Activated CD8-positive, alpha-beta memory T cell treated with anti-CD3 and anti-CD28 coated beads, Interleukin-2, amount 10 ng/mL, durations not matched to agents 7 days and 5 days (primary cell): Measurements from ENCODE around the gene TRIM43. TPM values are rescaled to one million over a fixed set of nuclear protein-coding genes. Genes with fewer than 3 reads are reported as not detected.
"Not testable (repeated sequence)": the region's sequence is repeated elsewhere in the genome, so short reads cannot be mapped to it uniquely, and the experiment has no call there.

Experiments
- ATAC-seq: fragments of 150-1000 bp; cut with Tn5 transposase; one replicate; pipeline ENCODE4 v1.10.0; 2021; ENCODE audit warnings: moderate library complexity
- CTCF ChIA-PET: fragments of 350-600 bp; sonication (Branson Sonifier 250); formaldehyde crosslinking; loops from one replicate; lab custom pipeline; 2021; ENCODE audit warnings: antibody characterized with exemption; lab: Charles Lee
- DNase-seq: peaks from one replicate; pipeline ENCODE4 v3.0.0-alpha.2; 2020
- H3K27ac Mint-ChIP-seq: one replicate; pipeline ENCODE4 v1.8.0; 2021; ENCODE audit warnings: mild to moderate bottlenecking, mixed read lengths
- H3K27me3 Mint-ChIP-seq: one replicate; pipeline ENCODE4 v1.8.0; 2021; ENCODE audit warnings: mixed read lengths
- H3K36me3 Mint-ChIP-seq: one replicate; pipeline ENCODE4 v1.8.0; 2021; ENCODE audit warnings: mild to moderate bottlenecking, mixed read lengths
- H3K4me1 Mint-ChIP-seq: one replicate; pipeline ENCODE4 v1.8.0; 2021; ENCODE audit warnings: mixed read lengths
- H3K4me3 Mint-ChIP-seq: one replicate; pipeline ENCODE4 v1.8.0; 2021; ENCODE audit warnings: mild to moderate bottlenecking, moderate library complexity, mixed read lengths
- H3K9me3 Mint-ChIP-seq: one replicate; pipeline ENCODE4 v1.8.0; 2022; ENCODE audit warnings: low read depth, mixed read lengths
- total RNA-seq, 2 experiments: library from RNA; stranded (reverse); gene quantifications; one replicate each; pipeline ENCODE4 v1.2.3, GENCODE V29; 2021

The TRIM43 gene
- total RNA-seq, 2 experiments from 2014 or later = 0.23 TPM; not detected in 1

DNA sequence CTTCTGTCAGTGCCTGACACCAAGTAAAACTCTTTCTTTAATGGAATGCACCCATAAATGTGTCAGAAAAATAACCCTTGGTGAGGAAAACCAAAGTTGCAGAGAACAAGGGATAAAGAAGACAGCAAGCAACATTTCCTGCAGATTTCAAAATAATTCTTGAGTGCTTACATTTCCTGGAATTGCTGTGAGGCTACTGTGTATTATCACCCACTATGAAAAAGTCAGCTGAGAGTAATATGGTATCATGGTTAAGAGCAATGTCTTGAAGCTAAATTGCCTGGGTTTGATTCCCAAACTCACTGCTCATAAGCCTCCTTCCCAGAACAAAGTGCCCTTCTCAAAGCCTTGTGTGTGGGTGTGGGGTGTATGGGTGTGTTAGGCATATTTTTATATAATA is 10.3 kb downstream of the TRIM43 start:
- DNase-seq, H3K27ac Mint-ChIP-seq, ATAC-seq, H3K36me3 Mint-ChIP-seq, CTCF ChIA-PET, H3K4me1 Mint-ChIP-seq, H3K9me3 Mint-ChIP-seq, H3K27me3 Mint-ChIP-seq, H3K4me3 Mint-ChIP-seq: not testable (repeated sequence)

DNA sequence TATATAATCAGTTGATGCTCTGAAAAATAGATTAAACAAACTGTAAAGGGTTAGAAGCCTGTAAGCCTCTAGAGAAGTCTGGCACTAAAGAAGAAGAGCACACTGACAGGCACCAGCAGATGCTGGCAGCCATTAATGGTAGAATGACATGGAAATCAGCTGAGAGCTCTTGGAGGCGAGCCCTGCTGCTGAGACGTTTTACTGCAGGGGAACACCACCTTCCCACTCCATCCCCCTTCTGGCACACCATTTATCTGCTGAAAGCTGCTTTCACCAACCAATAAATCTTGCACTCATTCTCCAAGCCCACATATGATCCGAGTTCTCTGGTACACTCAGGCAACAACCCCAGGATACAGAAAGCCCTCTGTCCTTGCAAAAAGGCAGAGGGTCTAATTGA is 16.6 kb downstream of the TRIM43 start:
- H3K9me3 Mint-ChIP-seq, DNase-seq, H3K4me1 Mint-ChIP-seq, CTCF ChIA-PET, ATAC-seq, H3K27ac Mint-ChIP-seq, H3K36me3 Mint-ChIP-seq, H3K27me3 Mint-ChIP-seq, H3K4me3 Mint-ChIP-seq: not testable (repeated sequence)

DNA sequence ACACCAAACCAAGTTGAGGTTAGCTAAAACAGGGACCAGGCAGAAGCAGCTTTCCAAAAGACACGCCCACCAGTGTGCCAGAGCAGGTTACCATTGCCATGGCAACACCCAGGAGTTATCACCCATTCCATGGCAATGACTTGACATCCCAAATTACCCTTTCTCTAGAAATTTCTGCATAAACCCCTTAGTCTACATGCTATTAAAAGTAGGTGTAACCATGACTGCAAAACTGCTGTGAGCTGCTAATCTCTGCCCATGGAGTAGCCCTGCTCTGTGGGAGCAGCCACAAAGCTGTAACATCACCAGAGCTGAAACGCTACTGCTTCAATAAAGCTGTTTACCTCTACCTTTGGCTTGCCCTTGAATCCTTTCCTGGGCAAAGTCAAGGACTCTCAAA is 18.0 kb downstream of the TRIM43 start:
- not testable (repeated sequence) for ATAC-seq, H3K27ac Mint-ChIP-seq

DNA sequence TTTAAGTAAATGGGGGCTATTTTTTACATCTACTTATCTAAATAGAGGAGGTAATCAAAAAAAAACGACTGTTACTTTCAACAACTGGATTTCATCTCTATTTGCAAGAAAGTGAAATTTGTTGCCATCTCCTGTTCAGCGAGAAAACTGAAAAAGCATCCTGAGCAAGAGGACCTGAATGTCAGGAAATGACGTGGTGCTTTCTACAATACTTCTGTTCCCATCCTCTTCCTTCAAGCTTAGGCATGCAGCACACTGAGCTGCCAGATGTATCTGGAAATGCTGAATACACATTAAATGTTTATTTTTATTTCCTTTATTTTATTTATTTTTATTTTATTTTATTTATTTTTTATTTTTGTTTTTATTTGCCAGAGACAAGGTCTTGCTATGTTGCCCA is 21.2 kb downstream of the TRIM43 start:
- not testable (repeated sequence) for H3K27me3 Mint-ChIP-seq

More for the DNA sequence above, 18.0 kb downstream of the TRIM43 start:
- CTCF ChIA-PET, H3K9me3 Mint-ChIP-seq, H3K4me3 Mint-ChIP-seq, DNase-seq, H3K4me1 Mint-ChIP-seq, H3K27me3 Mint-ChIP-seq, H3K36me3 Mint-ChIP-seq: not testable (repeated sequence)

DNA sequence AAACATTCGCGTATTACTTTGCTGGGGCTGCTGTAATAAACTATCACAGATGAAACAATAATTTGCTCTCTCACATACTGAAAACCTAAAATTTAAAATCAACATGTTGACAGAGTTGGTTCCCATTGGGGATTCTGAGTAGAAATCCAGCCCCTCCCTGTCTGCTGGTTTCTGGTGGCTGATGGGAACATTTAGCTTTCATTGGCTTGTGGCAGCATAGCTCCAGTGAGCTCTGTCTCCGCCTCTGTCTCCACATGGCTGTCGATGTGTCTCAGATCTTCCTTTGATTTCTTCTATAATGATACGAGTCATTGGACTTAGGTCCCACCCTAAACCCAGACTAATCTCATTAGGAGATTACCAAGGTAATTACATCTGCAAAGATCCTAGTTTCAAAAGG is 30.9 kb downstream of the TRIM43 start:
- H3K9me3 Mint-ChIP-seq, H3K27me3 Mint-ChIP-seq, H3K27ac Mint-ChIP-seq, DNase-seq, H3K36me3 Mint-ChIP-seq, H3K4me3 Mint-ChIP-seq, ATAC-seq, CTCF ChIA-PET, H3K4me1 Mint-ChIP-seq: not testable (repeated sequence)

More for the DNA sequence above, 21.2 kb downstream of the TRIM43 start:
- H3K4me3 Mint-ChIP-seq, H3K27ac Mint-ChIP-seq, H3K4me1 Mint-ChIP-seq, H3K9me3 Mint-ChIP-seq, CTCF ChIA-PET, H3K36me3 Mint-ChIP-seq, DNase-seq, ATAC-seq: not testable (repeated sequence)

DNA sequence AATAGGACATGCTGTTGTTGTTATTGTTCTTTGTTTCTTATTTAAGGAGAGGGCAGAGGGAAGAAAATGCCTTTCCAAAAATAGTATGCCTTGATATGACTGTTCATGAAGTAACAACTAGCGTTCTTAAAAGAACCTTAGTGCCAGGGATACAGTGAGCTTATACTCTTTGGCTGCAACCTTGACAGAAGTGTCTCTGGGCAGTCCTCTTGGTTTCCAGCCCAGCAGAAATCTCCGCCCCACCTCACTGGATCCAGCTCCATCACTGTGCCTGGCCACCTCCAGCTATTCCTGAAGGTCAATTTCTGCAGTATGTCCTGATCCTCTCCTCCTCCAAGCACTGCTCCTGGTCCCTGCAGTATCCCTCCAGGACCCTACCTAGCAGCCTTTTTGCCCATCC is 39.2 kb downstream of the TRIM43 start:
- H3K4me3 Mint-ChIP-seq, H3K9me3 Mint-ChIP-seq, H3K27ac Mint-ChIP-seq, H3K27me3 Mint-ChIP-seq, H3K36me3 Mint-ChIP-seq, ATAC-seq, H3K4me1 Mint-ChIP-seq, CTCF ChIA-PET, DNase-seq: not testable (repeated sequence)

DNA sequence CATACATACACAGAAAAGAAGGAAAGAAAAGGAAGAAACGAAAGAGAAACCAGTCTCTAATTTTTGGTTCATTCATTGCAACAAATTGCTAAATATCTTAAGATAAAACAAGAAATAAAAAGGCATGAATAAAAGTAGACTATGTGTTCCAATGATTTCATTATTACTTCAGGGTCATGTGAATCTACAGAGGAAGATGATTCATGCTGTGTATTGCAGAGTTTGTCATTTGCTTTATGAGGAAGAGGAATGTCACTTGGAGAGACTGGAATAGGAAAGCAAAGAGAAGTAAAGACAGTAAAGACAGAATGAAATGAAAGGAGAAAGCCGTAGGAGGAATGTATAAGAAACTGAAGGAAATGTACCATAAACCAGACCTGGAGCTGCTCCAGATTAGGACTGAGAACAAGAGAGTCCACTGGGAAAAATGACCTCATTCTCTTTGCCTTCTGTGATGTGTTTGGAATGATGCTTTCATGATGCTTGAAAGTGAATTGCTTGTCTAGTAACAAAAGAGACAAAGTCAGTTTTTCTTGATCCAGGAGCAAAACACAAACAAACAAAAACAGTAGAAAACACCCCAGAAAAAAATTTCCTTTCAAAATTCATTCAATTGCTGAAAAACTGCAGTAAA is 41.9 kb downstream of the TRIM43 start:
- DNase-seq, H3K27ac Mint-ChIP-seq, H3K4me1 Mint-ChIP-seq, H3K4me3 Mint-ChIP-seq, H3K9me3 Mint-ChIP-seq, H3K36me3 Mint-ChIP-seq, CTCF ChIA-PET, ATAC-seq, H3K27me3 Mint-ChIP-seq: not testable (repeated sequence)

DNA sequence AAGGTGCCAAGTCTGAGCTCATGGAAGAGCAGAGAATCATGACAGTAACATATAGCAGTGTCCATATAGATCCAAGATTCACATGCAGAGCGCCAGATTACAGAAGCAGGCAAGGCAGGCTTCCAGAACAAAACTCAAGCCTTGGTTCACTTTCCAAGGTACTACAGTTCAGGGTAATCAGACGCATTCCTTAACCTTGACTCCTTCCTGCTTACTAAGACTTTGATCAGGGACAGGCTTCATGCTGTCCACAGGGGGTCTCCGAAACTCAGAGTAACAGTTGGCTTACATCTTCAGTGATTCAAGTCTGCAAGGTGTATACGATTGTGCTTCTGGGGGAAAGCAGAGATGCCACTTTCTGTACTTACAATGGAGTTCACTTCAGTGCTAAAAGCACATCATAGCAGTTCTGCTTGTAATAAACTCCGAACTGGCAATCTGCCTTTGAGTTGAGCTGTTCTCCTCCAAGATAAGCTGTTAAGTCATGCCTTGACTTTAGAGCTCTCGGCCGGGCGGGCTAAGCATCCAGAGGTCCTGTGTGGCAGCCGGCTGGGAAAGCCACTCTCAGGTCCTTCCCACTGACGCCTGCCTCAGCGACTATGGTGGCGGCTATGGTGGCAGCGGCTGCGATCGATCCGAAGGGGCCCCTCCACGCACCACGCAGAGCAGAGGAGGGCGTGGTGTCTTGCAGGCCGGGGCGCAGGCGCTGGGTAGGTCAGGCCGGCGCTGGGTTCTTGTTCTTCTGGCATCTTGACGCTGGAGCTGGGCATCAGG is 48.9 kb downstream of the TRIM43 start:
- H3K4me3 Mint-ChIP-seq, H3K27me3 Mint-ChIP-seq, H3K36me3 Mint-ChIP-seq, H3K27ac Mint-ChIP-seq, DNase-seq, H3K4me1 Mint-ChIP-seq, ATAC-seq, CTCF ChIA-PET, H3K9me3 Mint-ChIP-seq: not testable (repeated sequence)

DNA sequence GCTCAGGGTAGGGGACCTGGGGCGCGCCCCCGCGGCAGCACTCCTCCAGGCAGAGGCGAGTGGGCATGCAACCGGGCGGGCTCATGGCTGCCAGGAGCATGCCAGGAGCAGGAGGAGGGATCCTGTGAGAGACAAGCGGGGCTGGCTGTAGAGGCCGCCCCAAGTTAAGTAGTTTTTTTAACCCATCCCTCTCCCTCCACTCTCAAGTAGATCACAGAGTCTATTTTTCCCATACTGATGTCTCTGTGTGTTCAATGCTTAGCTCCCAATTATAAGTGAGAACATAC is 49.4 kb downstream of the TRIM43 start:
- H3K27me3 Mint-ChIP-seq, DNase-seq, H3K4me3 Mint-ChIP-seq, H3K27ac Mint-ChIP-seq, ATAC-seq, H3K36me3 Mint-ChIP-seq, H3K9me3 Mint-ChIP-seq, H3K4me1 Mint-ChIP-seq, CTCF ChIA-PET: not testable (repeated sequence)

DNA sequence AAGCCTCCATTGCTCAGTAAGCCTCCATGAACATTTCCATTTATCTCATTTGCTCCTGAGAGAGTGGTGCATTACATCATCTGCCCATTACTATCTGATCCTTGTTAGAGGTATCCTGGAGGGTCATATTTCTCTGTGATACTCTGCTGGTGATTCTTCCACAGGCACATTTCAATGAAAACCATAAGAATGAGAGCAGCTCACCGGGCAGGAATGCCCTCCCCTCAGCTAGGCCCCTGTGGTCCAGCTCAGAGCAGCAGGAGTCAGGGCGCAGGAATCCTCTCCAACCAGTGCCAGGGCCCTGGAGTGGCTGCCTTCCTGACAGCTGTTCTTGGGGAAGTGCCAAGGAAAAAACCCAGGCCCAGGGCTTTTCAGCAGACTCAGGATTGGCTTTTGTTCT is 50.0 kb downstream of the TRIM43 start:
- ATAC-seq, H3K4me1 Mint-ChIP-seq, H3K27ac Mint-ChIP-seq, H3K27me3 Mint-ChIP-seq, CTCF ChIA-PET, DNase-seq, H3K9me3 Mint-ChIP-seq, H3K36me3 Mint-ChIP-seq, H3K4me3 Mint-ChIP-seq: not testable (repeated sequence)

DNA sequence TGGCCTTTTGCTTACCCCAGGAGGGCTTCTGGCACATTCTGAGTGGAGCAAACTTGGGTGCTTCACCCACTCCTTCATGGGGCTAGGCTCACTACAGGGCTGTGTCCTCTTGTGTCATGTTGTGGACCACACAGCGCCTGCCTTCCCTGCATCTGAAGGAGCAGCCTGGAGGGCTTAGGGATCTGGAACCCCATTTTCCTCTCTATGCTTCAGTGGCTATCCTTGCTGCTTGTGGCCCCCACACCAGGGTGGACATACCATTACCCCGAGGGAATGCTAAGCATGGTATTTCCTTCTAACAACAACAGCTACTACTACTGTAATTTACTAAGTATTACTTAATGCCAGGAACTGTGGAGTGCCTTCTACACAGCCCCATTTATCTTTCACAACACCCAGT is 50.6 kb downstream of the TRIM43 start:
- H3K4me3 Mint-ChIP-seq, H3K4me1 Mint-ChIP-seq, H3K27ac Mint-ChIP-seq, H3K27me3 Mint-ChIP-seq, DNase-seq, H3K9me3 Mint-ChIP-seq, ATAC-seq, H3K36me3 Mint-ChIP-seq, CTCF ChIA-PET: not testable (repeated sequence)

DNA sequence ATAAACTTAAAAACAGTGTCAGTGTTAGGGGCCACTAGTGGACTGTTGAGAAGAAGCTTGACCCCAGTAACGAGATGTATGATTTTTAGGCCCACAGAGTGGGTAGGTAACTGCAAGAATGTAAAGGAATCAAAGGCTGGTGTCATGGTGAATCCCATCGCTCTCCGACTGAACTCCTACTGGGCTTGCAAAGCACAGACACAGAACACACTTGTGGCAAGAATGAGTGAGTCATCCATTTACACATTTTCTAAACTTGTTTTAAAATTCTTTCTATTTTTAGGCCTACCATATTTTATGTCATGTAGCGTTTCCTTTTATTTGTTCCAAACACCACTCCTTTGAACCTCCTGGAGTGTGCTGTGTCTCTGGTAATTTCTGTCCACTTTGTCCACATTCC is 51.1 kb downstream of the TRIM43 start:
- H3K4me1 Mint-ChIP-seq, CTCF ChIA-PET, H3K9me3 Mint-ChIP-seq, ATAC-seq, H3K4me3 Mint-ChIP-seq, H3K27ac Mint-ChIP-seq, DNase-seq, H3K36me3 Mint-ChIP-seq, H3K27me3 Mint-ChIP-seq: not testable (repeated sequence)

DNA sequence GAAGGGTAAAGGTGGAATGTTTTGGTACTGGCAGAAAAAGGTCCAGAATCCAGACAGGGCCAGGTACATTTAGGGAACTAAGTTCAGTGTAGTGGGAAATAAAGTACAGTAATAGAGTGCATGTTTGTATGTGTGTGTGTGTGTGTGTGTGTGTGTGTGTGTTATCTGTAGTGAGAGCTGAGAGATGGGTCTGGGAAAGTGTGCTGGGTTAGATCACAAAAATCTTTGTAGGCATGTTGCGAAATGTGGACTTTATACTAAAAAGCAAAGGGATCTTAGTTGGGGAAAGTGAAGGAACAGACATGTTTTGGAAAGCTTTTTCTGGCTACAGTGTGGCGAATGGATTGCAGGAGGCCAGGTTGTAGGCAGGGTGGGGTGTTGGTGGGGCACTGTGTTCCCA is 53.5 kb downstream of the TRIM43 start:
- H3K27ac Mint-ChIP-seq, ATAC-seq, H3K4me3 Mint-ChIP-seq, CTCF ChIA-PET, H3K9me3 Mint-ChIP-seq, DNase-seq, H3K4me1 Mint-ChIP-seq, H3K36me3 Mint-ChIP-seq, H3K27me3 Mint-ChIP-seq: not testable (repeated sequence)

DNA sequence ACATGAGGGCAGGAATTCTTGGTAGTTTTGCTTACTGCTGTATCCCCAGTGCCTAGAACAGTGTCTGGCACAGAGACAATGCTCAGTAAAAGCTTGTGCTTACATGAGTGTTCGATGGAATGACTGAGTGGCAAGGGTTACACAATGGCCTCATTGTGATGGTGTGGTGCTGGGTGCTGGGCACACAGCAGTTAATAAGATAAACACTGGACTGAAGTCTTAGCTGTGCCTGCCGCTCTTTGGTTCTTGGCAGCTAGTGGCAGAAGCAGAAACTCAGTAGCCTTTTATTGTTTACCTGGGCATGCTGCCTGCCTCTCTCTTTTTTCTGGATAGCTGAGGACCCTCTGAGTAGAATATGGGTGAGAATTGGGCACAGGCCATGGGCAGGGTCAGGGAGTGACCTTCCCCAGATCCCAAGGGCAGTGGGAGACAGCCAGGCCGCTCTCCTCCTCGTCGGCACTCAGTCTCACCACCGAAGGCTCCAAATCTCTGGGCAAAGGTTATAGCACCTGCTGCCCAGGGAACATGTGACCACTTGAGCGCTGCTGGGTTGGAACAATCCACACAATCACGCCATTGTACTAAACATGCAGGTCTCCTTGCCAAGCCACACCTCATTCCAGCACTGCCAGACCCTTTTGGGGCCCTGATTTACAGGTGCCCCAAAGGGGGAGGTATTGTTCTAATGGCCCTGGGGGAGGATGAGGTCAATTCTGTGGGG is 54.6 kb downstream of the TRIM43 start:
- H3K36me3 Mint-ChIP-seq, H3K4me3 Mint-ChIP-seq, H3K27me3 Mint-ChIP-seq, CTCF ChIA-PET, H3K27ac Mint-ChIP-seq, H3K9me3 Mint-ChIP-seq, H3K4me1 Mint-ChIP-seq, DNase-seq, ATAC-seq: not testable (repeated sequence)
